A172 (cell line): ENCODE measurements around the gene GPR83. TPM values are rescaled to one million over a fixed set of nuclear protein-coding genes. Genes with fewer than 3 reads are reported as not detected.
"Not testable (repeated sequence)": the region's sequence is repeated elsewhere in the genome, so short reads cannot be mapped to it uniquely, and the experiment has no call there.

Experiments
- DNase-seq: peaks from one replicate; pipeline ENCODE4 v3.0.0-alpha.2; 2015; ENCODE audit warnings: low spot score
- total RNA-seq: library from RNA; depleted of rRNA; stranded (reverse); fragments of >200 nt; shearing (Covaris generic); gene quantifications from 2 replicates; pipeline ENCODE4 v1.2.3, GENCODE V29; 2014; rRNA removed

GPR83 gene
- total RNA-seq: not detected in 2 replicates

DNA sequence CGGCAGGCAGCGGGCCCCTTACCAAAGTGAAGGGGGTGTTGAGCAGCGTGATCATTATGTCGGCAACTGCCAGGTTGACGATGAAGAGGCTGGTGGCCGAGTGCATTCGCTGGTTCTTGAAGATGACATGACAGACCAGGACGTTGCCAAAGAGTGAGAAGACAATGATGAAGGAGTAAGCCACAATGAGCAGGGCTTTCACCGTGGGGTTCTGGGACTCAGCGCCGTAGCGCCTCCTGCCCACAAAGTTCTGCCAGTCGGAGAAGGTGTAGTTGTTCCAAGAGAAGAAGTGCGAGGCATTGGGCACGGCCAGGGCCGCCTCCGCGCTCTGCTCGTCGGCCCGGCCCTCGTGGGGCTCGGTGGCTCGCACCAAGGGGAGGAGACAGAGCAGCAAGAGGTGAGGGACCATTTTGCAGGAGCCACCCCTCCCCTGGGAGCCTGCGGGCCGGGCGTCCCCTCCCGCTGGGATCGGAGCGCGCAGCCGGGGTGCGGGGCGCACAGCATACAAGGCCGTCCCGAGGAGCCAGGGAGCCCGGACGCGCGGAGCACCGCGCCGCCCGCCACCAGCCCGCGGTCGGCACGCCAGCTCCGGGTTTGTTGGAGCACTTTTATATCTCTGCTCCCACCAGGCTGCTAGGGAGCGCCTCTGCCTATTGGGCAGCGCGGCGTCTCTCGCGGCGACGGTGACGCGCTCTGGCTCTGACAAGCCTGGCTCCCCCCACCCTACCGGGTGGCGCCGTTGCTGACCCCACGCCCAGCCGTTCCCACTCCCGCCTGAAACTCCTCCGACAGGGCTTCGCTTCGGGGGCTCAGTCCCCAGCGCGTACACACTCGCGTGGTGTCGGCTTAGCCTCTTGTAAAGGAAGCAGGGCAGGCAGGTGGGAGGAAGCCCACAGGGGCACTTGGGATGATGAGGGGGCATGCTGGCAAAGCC lies at the start of gene GPR83:
Gene GPR83, minus strand, starts transcription at position 581 of the 934 bp plus-strand sequence. Its CDS starts 172 bp downstream, at position 409.
- no peak for DNase-seq

DNA sequence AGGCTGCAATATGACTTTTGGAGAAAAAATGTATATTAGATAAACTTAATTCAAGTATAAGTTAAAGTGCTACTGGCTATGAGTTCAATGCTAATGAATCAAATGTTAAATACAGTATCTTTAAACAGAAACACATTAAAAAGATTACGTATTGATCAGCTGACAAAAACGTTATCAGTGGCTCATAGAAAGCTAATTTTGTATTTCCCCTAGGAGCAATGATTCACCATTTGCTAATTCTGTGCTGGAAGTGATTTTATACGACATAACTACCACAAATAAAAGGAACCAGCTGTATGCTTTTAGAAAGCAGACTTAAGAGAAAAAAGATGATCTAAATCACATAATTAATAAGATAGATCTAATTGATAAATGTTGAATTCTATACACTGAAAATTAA lies 48.8 kb upstream of the GPR83 start:
- no peak for DNase-seq

DNA sequence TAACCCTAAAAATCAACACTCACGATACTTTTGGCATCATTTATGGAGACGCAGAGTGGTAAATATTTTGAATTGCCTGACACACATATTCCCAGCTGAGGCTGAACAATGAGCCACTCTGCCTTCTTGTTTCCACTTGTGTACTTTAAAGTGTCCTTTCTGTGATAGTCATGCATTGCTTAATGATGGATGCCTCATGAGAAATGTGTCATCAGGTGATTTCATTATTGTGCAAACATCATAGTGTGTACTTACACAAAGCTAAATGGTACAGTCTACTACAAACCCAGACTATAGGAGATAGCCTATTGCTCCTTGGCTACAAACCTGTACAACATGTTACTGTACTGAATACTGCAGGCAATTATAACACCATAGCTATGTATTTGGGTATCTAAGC lies 48.2 kb upstream of the GPR83 start:
- DNase-seq: peak; percentile 7

DNA sequence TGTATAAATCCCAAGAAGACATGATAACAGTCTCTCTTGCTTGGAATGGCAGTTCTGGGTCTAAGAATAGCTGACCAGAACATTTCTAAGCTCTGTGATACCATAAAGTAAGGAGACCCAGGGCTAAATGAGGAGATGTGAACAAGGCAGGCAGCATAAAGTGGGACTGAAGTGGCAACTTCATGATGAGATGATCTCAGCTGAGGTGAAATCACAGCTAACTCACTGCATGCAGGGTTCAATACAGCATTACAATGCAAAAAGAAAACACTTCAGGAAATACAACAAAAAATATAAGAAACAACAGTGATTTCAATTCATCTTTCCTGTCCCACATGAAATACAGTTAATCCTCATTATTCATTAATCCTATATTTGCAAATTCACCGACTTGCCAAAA lies 47.8 kb upstream of the GPR83 start:
- no peak for DNase-seq

DNA sequence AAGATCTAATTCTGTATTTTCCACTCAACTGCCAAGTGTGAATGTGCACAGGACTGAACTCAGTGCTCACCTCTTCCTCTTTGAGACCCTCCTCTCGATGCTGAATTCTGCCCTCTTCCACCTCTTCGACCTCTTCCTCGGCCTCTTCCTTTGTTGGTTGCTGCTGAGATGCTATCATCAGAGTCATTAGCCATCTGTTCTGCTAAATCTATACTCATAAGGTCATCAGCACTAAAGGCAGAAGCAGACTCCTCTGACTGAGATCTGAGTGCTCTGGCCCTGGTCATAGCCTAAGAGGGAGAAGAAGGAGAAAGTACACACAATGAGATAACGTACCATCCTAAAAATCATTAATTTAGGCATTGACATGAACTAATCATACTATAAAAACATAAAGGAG lies 45.9 kb upstream of the GPR83 start:
- DNase-seq: no peak

DNA sequence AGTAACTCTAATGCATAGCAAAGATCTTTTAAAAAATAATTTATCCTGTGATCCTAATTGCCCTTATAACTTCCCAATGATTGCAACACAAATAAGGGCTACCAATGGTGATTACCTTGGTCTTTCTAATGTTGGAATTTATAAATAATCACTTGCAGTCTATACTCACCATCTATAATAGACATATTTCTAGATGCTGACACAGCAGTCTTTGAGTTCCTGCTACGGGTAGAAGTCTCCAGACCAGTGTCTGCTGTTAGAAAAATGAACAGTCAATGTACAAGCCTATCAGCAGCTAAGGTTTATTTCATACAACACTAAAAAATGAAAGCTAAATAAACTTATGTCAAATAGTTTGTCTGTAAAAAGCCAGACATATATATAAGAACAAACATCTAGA lies 44.4 kb upstream of the GPR83 start:
- no peak for DNase-seq

DNA sequence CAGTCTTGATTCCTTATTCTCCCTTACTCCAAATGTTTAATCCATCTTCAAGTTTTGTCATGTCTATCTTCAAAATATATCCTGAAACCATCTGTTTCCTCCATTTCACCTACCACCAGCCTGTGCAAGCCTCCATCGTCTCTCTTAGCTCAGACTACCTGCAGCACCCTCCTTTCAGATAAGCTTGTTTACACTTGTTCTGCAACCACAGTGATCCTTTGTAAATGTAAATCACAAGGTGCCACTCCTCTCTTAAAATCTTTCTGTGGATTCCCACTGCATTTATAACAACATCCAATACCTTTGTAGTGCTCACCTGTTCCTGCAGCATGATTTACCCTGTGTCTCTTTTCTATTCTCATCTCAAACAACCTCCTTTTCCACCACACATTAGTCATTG lies 31.8 kb upstream of the GPR83 start:
- DNase-seq: no peak

DNA sequence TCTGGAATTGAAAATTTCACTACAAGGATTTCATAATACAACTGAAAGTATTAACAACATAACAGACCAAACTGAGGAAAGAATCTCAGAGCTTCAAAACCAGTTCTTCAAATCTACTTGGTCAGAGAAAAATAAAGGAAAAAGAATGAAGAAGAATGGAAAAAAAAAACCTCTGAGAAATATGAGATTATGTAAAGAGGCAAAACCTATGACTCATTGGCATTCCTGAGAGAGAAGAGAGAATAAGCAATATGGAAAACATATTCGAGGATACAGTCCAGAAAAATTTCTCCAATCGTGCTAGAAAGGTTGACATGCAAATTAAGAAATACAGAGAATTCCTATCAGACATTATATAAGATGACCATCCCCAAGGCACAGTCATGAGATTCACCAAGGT lies 23.4 kb upstream of the GPR83 start:
- no peak for DNase-seq

DNA sequence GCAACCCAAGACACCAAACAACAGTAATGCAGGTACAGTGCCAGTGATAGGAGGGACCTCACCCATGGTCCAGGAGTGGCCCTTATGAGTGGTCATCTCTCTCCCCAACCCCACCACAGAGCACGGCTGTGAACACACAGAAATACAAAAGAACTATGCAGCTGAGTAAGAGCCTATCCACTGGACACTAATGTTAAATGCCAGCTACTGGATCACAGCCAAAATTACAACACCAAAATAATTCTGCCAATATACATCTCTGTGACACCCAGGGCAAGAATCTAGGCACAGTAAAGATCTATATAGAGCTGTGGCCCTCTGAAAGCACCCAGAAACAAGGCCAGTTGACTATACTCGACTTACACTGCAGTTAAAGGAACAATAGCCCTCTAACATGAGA lies 22.8 kb upstream of the GPR83 start:
- DNase-seq: no peak

DNA sequence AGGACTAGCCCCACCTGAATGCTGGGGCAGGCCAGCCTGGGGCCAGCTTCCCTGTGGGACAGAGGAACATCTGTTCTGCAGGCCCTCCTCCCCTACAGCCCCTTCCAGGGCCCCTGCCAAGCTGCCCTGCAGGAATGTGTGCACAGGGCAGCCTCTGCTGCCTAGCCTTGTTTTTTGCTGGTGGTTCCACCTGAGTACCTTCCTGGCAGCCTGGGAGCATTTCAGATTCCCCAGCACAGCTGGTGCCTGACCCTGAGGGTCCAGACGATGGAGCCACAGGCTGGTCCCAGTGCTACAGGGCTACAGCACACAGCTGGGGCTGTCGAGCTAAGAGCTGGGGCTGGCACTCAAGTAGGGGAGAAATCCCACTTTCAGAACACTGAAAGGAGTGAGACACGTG lies 22.3 kb upstream of the GPR83 start:
- no peak for DNase-seq

DNA sequence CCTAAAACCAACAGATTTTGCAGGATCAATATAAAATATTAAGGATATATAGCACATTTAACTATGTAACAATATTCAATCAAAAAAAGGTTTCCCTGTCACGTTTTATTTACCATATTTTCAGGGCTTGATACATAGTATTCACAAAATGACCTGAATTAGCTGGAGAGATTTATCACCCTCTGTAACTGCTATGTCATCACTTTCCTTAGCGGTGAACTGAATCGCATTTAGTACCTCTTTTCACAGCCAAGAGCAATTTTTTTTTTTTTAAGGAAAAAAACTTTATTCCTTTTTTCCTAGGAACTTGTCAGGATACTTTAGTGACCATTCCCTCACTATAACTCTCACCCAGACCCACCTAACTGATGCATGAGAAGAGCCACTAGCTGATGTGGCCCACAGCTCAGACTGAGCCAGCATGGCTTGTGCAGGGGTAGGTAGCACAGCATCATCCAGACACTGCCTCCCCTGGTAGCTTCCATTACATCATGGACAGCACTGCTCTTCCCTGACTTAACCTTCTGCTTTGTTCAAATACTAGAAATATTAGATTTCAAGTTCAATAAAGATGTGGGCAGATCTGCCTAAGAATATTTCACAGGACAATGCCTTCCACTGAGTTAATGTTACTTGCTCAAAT lies 17.0 kb upstream of the GPR83 start:
- DNase-seq: no peak

DNA sequence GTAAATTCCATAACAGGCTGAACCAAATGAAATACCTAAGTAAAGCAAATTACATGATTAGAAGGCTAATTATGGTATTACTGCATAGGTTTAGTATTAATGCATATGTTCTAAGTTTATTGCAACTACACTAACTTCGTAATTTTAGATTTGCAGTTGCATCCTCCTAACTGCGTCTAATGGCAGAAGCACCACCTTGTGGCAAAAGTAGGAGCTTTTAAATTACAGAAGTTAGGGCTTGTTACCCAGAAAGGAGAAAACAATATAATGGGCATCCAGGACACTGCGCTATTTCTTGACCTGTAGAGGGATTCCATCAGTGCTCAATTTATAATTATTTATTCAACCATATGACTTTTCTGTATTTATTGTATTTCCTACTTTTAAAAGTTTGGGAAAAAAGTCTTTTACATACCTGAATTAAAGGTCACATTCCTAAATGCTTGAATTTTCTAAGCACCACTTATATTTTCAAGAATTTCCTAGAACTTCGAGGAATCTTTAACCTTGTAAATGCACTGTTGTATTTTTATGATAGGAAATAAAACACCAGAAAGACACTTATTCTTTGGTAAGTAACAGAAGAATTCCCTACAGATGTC lies 16.3 kb upstream of the GPR83 start:
- DNase-seq: peak; percentile 8

DNA sequence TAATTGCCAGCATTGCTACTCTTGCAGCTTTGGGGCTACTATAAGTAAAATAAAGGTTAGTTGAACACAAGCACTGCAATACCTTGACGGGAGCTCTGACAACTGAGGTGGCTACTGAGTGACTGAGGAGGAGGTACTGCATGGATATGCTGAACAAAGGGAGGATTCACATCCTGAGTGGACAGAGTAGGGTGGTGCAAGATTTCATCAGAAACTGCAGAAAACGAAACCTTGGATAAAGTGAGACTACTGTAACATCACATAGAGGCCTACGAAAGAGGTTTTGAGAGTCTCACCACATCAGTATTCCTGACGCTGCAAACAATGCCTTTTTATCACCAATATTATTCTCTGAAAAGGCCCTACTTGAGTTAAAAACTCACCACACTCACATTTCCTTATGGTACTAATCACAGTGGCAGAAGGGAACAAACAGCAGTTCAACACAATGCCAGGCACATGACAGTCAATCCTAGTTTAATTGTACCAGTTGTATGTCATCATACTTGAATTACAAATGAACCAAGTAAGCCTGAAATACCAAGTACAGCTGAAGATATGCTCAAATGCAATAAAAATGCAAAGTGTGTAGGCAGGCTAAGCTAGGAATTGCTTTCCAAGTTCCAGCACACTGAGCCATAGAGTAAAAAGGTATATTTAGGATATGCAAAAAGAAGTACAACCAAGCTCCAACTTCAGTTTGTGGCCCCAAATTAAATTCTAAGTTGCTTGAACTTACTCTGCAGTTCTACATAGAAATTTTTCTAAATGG lies 4.0 kb upstream of the GPR83 start:
- no peak for DNase-seq

DNA sequence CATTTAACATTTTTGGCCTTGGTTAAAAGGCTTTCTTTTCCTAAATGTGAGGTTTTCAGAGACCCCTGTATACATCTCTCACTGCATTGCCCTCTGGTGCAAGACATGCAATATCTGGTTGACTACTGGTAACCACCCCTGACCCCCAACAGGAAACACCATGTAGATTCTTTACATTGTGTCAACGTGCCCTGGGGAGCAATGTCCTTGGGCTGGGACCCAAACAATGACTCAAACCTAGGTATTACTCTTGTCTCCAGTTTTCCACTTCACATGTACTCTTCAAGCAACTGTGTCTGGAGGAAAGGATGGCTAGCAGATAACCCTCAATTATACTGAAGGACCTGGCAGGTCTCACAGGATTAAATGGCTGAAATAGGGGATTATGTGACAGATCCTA lies 1.1 kb upstream of the GPR83 start:
- DNase-seq: no peak

DNA sequence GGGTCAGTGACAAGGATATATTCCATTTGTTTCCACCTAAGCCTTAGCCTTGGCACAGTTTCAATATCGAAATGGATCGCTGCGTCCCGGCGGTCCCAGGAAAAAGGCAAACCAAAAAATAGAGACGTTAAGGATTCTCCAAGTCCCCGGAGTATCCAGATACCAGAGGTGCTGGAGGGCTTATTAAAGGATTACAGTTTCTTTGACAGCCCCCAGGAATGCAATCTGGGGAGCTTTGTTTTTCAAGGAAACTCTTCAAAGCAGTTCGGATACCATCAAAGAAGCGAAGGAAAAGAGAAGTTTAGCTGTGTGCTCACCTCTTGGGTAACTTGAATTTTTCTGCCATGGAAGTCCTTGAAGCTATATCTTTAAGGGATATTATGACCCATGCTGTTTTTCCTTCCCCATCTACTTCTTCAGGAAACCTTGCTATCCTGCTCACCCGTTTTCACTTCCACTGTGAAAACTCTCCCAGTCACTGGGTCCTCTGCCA lies 600 bp upstream of the GPR83 start:
- no peak for DNase-seq

DNA sequence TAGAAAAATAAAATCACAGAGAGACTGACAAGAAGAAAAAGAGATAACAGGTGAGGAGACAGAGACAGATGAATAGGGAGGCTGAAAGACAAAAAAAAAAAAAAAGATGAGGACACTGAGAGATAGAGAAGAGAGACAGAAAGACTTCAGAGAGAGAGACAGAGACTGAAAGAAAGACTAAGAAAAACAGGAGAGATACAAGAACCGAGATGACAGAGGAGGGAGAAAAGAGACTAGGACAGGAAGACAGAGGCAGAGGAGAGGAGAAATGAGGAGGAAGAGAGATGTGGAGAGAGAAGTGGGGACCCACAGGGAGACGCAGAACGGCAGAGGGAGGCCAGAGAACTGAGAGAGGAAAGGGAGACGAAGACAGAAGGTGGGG lies 771 bp downstream of the GPR83 start:
- DNase-seq: no peak

DNA sequence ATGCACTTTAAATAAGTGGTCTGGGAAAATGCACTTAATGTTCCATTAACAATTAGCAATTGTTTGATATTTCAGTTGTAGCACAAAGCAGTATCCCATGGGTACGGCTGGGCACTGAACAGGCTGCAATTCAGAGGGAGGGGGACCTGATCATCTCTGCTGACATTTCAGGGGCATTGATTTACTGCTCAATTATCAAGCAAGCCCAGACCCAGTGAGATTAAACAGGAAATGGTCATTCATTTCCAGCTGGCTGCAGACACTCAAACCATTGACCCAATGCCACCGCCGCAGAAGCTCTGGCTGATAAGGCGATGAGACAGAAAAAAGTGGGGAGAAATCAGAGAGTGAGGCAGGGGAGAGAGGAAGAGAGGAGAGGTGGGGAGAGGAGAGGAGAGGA lies 1.2 kb downstream of the GPR83 start:
- DNase-seq: no peak

DNA sequence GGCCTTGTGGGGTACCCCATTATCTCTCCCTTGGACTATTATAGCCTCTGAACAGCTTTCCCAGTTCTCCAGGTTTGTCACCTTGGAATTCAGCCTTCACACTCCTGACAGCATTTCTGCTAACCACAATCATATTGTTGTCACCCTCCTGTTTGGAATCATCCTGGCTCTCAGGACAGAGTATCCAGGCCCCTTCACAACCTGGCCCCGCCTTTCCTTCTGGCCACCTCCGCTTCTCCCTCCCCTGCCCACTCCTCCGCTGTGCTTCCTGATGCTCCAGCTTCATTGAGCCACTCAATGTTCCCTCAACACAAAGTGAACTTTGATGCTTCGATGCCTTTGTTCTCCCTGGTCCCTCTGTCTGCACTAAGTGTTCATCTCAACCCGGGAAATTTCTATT lies 3.1 kb downstream of the GPR83 start:
- DNase-seq: no peak

DNA sequence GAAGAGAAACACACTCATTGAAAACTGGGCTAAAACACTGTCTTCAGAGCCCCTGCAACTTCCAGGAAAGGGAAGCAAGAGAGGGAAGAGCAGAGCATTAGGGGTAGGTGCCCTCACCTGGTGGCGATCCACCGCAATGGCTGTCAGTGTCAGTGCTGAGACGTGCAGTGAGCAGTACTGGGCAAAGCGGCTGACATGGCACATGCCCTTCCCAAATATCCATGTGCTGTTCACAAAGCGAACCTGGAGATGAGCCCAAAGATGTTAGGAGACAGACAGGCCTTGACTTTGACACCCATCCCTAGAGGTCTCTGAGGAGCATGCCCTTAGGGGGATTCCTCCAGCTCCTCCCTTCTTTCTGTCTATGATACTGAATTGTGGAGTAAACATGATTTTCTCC lies 4.9 kb downstream of the GPR83 start:
- DNase-seq: no peak

DNA sequence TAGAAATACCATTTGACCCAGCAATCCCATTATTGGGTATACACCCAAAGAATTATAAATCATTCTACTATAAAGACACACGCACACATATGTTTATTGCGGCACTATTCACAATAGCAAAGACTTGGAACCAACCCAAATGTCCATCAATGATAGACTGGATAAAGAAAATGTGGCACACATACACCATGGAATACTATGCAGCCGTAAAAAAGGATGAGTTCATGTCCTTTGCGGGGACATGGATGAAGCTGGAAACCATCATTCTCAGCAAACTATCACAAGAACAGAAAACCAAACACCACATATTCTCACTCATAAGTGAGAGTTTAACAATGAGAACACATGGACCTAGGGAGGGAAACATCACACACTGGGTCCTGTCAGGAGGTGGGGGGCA lies 9.3 kb downstream of the GPR83 start:
- not testable (repeated sequence) for DNase-seq

DNA sequence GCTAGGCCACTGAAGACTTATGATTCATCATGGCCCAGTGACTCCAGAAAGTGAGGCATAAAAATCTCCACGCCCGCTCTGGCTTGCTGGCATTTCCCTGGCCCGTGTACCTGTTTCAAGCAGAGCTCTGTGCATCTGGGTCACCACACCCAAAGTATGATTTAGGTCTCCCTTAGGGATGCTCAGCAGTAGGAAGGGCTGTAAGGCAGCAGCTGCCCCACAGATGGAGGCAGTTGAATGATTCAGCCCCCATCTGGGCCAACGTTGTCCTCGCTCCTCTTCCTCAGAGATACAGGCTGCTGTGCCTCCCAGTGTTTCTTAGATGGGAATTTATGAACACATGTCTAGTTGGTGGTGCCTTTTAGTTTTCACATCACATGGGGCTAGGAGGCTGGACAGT lies 21.6 kb downstream of the GPR83 start:
- no peak for DNase-seq

DNA sequence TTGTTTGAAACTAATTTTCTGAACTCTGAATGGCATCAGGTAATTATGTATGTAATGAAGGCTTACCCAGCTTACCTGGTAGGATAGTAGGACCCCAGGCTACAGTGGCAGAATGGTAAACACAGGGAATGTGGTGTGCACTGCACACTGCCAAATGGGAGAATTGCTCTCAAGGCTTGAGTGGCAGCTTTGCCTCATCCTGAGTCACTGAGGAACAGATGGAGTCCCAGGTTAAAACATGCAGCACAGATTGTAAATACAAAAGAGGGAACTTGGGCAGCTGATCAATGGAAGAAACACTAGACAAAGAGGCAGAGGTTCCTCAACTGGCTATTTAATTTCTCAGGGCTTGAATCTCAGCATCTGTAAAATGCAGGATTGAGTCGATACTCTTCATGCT lies 24.4 kb downstream of the GPR83 start:
- DNase-seq: no peak
